GM18511 (cell line): ENCODE data around the gene PTBP2.
A peak's percentile ranks its signal among the peaks of the same experiment; 100 is the strongest.

Experiments used
- ATAC-seq: cut with Tn5 transposase; IDR thresholded peaks from one replicate; pipeline ENCODE4 v1.9.1; 2021; ENCODE audit warnings: mild to moderate bottlenecking, moderate library complexity; ENCODE audit not compliant: unreplicated experiment

Gene PTBP2

GRCh38 chr1:96721416-96722160 is at the start of gene PTBP2:
Gene PTBP2 (plus strand): TSS chr1:96721784. CDS start chr1:96721865, 81 bp downstream.
- ATAC-seq = peak; percentile 94

GRCh38 chr1:96674915-96675314 is 46.7 kb upstream of the PTBP2 start:
- ATAC-seq = no peak

- no peak for ATAC-seq
These were observed 39.5 kb upstream of the PTBP2 start for GRCh38 chr1:96682056-96682455.

- ATAC-seq = no peak
These were observed 37.7 kb upstream of the PTBP2 start for GRCh38 chr1:96683931-96684330.

GRCh38 chr1:96684744-96685143 is 36.8 kb upstream of the PTBP2 start:
- ATAC-seq = no peak

- ATAC-seq = no peak
These were observed 32.8 kb upstream of the PTBP2 start for GRCh38 chr1:96688767-96689166.

- no peak for ATAC-seq
These were observed 25.6 kb upstream of the PTBP2 start for GRCh38 chr1:96695954-96696353.

- ATAC-seq = no peak
These were observed 23.1 kb upstream of the PTBP2 start for GRCh38 chr1:96698342-96698983.

GRCh38 chr1:96703186-96703585 is 18.4 kb upstream of the PTBP2 start:
- ATAC-seq = no peak

GRCh38 chr1:96707023-96707422 is 14.6 kb upstream of the PTBP2 start:
- no peak for ATAC-seq

- no peak for ATAC-seq
These were observed 13.1 kb upstream of the PTBP2 start for GRCh38 chr1:96708482-96708881.

- ATAC-seq = no peak
These were observed 10.7 kb upstream of the PTBP2 start for GRCh38 chr1:96710708-96711477.

GRCh38 chr1:96713649-96714048 is 7.9 kb upstream of the PTBP2 start:
- ATAC-seq = no peak

GRCh38 chr1:96714881-96715280 is 6.7 kb upstream of the PTBP2 start:
- no peak for ATAC-seq

- ATAC-seq = no peak
These were observed 6.1 kb upstream of the PTBP2 start for GRCh38 chr1:96715482-96715881.

- ATAC-seq = peak; percentile 4
These were observed 550 bp upstream of the PTBP2 start for GRCh38 chr1:96721053-96721415.

- ATAC-seq = peak; percentile 68
These were observed 758 bp downstream of the PTBP2 start for GRCh38 chr1:96722161-96722922.

GRCh38 chr1:96722958-96723357 is 1.4 kb downstream of the PTBP2 start:
- no peak for ATAC-seq

- ATAC-seq = no peak
These were observed 1.8 kb downstream of the PTBP2 start for GRCh38 chr1:96723377-96723776.

GRCh38 chr1:96723936-96724335 is 2.4 kb downstream of the PTBP2 start:
- ATAC-seq = no peak

GRCh38 chr1:96727860-96728259 is 6.3 kb downstream of the PTBP2 start:
- ATAC-seq = no peak
